Cardiac fibroblast (primary cell): ENCODE results near the gene HSD3B2.

Experiments used
- DNase-seq, 2 donors: peaks; one replicate each; pipeline versions ENCODE4 v3.0.0 to v3.0.0-alpha.2; 2010; ENCODE audit warnings: low read depth in 2 of 2
- H3K4me3 ChIP-seq, 2 donors: replicated peaks in 1 of 2; 1 replicate in 1 of 2; 2 replicates in 1 of 2; pipeline ENCODE4 v1.5.1; 2011; ENCODE audit warnings: low read depth in 2 of 2, low read length in 2 of 2, mild to moderate bottlenecking in 2 of 2, moderate library complexity in 1 of 2
- TF ChIP-seq, protein P1 (sequence below): IDR thresholded peaks from one replicate; pipeline ENCODE4 v1.5.1; 2011; ENCODE audit warnings: low read depth, mild to moderate bottlenecking, low read length, inconsistent platforms

HSD3B2 gene

DNA sequence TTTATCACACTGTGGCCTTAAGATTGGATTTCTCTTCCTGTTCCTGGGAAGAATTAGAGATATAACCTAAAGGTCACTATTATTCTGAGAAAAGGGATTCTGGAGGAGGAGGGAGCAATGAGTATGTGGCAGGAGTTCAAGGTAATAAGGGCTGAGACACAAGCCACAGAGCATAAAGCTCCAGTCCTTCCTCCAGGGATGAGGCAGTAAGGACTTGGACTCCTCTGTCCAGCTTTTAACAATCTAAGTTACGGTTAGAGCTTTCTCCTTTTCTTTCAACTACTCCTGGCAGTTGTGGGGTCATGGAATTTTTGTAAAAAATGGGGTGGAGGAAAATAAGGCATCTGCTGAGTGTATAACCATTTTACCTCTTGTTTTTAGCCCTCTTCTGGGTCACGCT, at the start of gene HSD3B2:
Gene HSD3B2, plus strand, starts transcription at position 201 of the 400 bp plus-strand sequence. CDS start 270 bp downstream, outside the sequence.
- TF ChIP-seq, protein P1, sequence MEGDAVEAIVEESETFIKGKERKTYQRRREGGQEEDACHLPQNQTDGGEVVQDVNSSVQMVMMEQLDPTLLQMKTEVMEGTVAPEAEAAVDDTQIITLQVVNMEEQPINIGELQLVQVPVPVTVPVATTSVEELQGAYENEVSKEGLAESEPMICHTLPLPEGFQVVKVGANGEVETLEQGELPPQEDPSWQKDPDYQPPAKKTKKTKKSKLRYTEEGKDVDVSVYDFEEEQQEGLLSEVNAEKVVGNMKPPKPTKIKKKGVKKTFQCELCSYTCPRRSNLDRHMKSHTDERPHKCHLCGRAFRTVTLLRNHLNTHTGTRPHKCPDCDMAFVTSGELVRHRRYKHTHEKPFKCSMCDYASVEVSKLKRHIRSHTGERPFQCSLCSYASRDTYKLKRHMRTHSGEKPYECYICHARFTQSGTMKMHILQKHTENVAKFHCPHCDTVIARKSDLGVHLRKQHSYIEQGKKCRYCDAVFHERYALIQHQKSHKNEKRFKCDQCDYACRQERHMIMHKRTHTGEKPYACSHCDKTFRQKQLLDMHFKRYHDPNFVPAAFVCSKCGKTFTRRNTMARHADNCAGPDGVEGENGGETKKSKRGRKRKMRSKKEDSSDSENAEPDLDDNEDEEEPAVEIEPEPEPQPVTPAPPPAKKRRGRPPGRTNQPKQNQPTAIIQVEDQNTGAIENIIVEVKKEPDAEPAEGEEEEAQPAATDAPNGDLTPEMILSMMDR = no peak
- no peak within 1 kb of the TSS for H3K4me3 ChIP-seq
- no peak for DNase-seq

DNA sequence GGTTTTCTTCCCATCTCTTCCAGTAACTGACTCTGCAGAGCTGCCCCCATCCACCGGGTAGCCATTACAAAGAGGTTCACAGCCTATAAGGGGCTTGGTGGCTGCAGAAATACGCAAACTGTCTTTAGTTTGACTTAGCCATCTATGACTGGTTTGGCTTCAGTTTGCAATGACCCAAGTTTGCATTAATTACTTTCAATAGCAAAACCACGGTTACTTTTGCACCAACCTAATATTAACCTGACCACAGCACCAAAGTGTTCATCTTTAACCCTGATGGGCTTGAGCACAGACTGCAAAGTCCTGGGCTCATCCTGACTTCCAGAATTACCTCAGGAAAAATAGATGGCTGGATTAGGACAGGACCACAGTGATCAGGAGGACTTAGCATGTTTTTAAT, 48.5 kb upstream of the HSD3B2 start:
- TF ChIP-seq, protein P1 = no peak
- DNase-seq = no peak

DNA sequence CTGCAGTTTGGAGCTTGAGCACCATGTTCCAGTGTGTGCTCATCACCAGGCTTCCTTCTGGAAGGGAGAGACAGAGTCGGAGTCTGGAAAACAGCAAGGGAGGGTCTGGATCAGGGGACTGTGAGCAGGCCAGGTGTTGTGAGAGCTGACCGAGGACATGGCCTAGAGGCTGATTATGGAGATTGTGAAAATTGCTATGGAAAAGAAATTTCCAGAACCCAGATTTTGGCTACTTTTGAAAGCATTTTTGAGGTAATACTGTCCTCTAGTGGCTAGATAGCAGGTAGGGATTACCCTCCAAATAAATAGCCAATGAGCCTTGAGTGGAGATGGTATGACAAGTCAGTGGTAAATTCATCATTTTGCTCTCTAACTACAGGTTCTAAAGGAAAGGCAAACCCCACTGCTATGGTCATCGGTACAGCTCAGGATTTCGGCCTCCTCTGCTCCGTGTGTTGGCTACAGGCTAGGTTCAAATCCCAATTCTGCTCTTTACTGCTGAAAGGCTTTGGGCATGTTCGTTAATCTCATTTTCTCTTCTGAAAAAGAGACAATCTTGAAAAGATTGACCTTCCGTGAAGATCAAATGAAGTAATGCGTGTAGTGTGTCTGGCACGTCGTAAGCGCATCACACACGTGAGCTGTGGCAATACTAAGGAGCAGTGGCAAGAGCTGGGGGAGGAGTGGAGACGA, 47.4 kb upstream of the HSD3B2 start:
- TF ChIP-seq, protein P1 = peak; percentile 96
- DNase-seq = peak; percentile 56 to 66
- H3K4me3 ChIP-seq = no peak overlapping the region

More for the DNA sequence above, 48.5 kb upstream of the HSD3B2 start:
- no peak overlapping the region for H3K4me3 ChIP-seq

DNA sequence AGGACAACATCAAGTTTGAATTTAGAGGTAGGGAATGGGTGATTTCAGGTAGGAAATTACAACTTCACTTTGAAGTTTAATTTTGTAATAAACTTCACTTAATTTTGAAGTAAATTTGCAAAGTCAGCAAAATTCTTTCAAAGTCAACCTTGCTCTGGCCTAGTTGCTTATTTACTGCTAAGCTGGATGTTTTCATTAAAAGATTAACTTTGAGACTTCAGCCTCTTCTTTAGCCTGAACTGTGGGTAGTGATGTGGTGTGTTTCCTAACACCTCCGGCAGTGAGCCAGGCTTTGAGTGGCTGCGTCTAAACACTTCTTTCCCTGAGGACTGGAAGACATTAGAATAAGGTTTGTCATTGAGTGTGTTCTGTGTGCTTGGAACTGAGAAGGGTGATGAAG, 46.4 kb upstream of the HSD3B2 start, which contains the start of gene HAO2:
Gene HAO2, plus strand, starts transcription at position 232 of the 400 bp plus-strand sequence. CDS start 12,301 bp downstream, outside the sequence.
- no peak for DNase-seq
- H3K4me3 ChIP-seq = no peak within 1 kb of the TSS
- TF ChIP-seq, protein P1 = no peak

DNA sequence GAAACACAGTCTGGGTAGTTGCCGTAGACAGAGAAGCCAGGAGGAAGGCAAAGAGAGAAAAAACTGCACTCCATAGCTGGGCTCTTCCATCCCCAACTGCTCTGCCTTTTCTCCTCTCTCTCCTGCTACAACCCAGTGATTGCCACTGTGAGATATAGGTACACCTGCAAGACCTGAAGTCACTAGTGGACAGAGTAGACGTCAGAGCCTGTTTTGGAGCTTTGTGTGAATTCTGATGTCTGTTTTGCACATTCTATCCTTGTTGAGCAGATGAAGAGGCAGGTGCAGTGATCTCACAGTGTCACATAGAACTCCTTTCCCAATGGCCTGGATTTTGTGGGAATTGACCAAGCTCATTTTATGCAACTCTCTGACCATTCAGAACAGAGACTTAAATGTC, 44.2 kb upstream of the HSD3B2 start:
- DNase-seq = no peak
- H3K4me3 ChIP-seq = no peak overlapping the region
- TF ChIP-seq, protein P1 = no peak

DNA sequence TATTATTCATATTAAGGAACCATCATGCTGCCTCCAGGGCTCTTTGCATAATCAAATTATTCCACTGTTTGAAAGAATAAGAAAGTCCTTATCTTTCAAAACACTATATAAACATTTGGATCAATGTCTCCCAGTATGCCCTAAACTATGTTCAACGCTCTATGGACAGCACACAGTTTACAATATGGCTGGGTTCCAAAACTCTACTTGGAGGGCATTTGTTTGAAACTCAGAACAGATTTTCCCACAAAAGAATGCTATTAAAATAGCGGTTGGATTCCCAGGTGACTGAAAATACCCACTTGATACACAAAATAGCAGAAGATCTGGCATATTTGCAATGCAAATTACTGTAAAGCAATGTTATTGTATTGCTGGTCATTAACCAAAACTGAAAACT, 43.1 kb upstream of the HSD3B2 start:
- DNase-seq = no peak
- TF ChIP-seq, protein P1 = no peak
- no peak overlapping the region for H3K4me3 ChIP-seq
